Endothelial cell of umbilical vein (primary cell): ENCODE data around the gene ANAPC7. TPM values are rescaled to one million over a fixed set of nuclear protein-coding genes. Genes with fewer than 3 reads are reported as not detected.

ENCODE experiments used
- BruUV-seq: library from RNA; stranded (reverse); fragments of 400-500 nt; replicated peaks from 2 replicates; lab custom pipeline; 2021; lab: Mats Ljungman, UMichigan
- CTCF ChIA-PET: fragments of 300-600, 350-600 bp; sonication (Branson Sonifier 250); formaldehyde crosslinking; loops from one replicate; lab custom pipeline; 2021; ENCODE audit warnings: antibody characterized with exemption, inconsistent platforms; lab: Charles Lee
- POLR2A ChIA-PET: fragments of 300-600, 350-600 bp; sonication (Branson Sonifier 250); formaldehyde crosslinking; loops from one replicate; lab custom pipeline; 2021; ENCODE audit warnings: antibody characterized with exemption, inconsistent platforms; lab: Charles Lee
- DNase-seq: peaks from one replicate; pipeline ENCODE4 v3.0.0-alpha.2; 2011; ENCODE audit warnings: low read depth, low spot score
- FAIRE-seq: peaks from 2 replicates; lab custom pipeline; 2011; peaks lifted over from hg19 to GRCh38; lab: Jason Lieb, UNC
- H2AFZ ChIP-seq: 2 replicates; pipeline ENCODE4 v1.6.0; 2012; ENCODE audit warnings: low read depth, low read length, control low read depth, inconsistent platforms
- H3K27ac ChIP-seq: 2 replicates; pipeline ENCODE4 v1.5.1; 2011; ENCODE audit warnings: low read depth, mild to moderate bottlenecking, control low read depth, low read length, moderate library complexity; ENCODE audit not compliant: insufficient read depth
- H3K27me3 ChIP-seq, 2 experiments: 2 replicates each; pipeline versions ENCODE4 v1.6.0 to v1.6.1; 2011; ENCODE audit warnings: low read length in 2 of 2, mixed read lengths in 1 of 2; ENCODE audit not compliant: control insufficient read depth in 2 of 2, insufficient read depth in 2 of 2
- H3K36me3 ChIP-seq, 2 experiments: 2 replicates in 1 of 2; 3 replicates in 1 of 2; pipeline ENCODE4 v1.5.1; 2011; ENCODE audit warnings: low read length in 2 of 2, mild to moderate bottlenecking in 1 of 2, moderate library complexity in 1 of 2; ENCODE audit not compliant: control insufficient read depth in 2 of 2, insufficient read depth in 2 of 2; ENCODE audit errors: extremely low read depth in 1 of 2
- H3K4me1 ChIP-seq: 3 replicates; pipeline ENCODE4 v1.5.1; 2011; ENCODE audit warnings: mild to moderate bottlenecking, low read length; ENCODE audit not compliant: control insufficient read depth, insufficient read depth; ENCODE audit errors: extremely low read depth
- H3K4me2 ChIP-seq: 2 replicates; pipeline ENCODE4 v1.6.1; 2011; ENCODE audit warnings: low read length, control low read depth, mixed read lengths; ENCODE audit not compliant: insufficient read depth
- H3K4me3 ChIP-seq, 3 experiments: fragments of 200-600 bp in 1 of 3; sonication (generic), shearing (Covaris generic) in 1 of 3; replicated peaks in 1 of 3; 2 replicates each; pipeline ENCODE4 v1.5.1; 2011 to 2016; ENCODE audit warnings: control low read depth in 3 of 3, low read length in 3 of 3, mild to moderate bottlenecking in 2 of 3, inconsistent platforms in 1 of 3, low read depth in 1 of 3, moderate library complexity in 1 of 3; ENCODE audit not compliant: insufficient read depth in 1 of 3
- H3K79me2 ChIP-seq: 2 replicates; pipeline ENCODE4 v1.6.0; 2012; ENCODE audit warnings: low read length, inconsistent platforms; ENCODE audit not compliant: control insufficient read depth, insufficient read depth
- H3K9ac ChIP-seq: replicated peaks from 2 replicates; pipeline ENCODE3; 2011; ENCODE audit warnings: low read length, control low read depth; ENCODE audit not compliant: insufficient read depth; ENCODE audit errors: extremely low read depth
- H3K9me1 ChIP-seq: replicated peaks from 3 replicates; pipeline ENCODE4 v1.6.0; 2011; ENCODE audit warnings: mild to moderate bottlenecking, low read length; ENCODE audit not compliant: control insufficient read depth, insufficient read depth; ENCODE audit errors: extremely low read depth
- H3K9me3 ChIP-seq: replicated peaks from 2 replicates; pipeline ENCODE4 v1.5.1; 2012; ENCODE audit warnings: low read length, inconsistent platforms; ENCODE audit not compliant: control insufficient read depth, insufficient read depth
- H4K20me1 ChIP-seq: replicated peaks from 2 replicates; pipeline ENCODE3; 2011; ENCODE audit warnings: mild to moderate bottlenecking, low read length; ENCODE audit not compliant: control insufficient read depth, insufficient read depth; ENCODE audit errors: extremely low read depth
- EZH2 ChIP-seq: IDR thresholded peaks from 2 replicates; pipeline ENCODE4 v1.6.1; 2012; ENCODE audit warnings: borderline replicate concordance, low read depth, mild to moderate bottlenecking, moderate library complexity, low read length, inconsistent platforms; ENCODE audit not compliant: severe bottlenecking
- FOS ChIP-seq: IDR thresholded peaks from 2 replicates; pipeline ENCODE4 v1.6.1; 2011; ENCODE audit warnings: mild to moderate bottlenecking, low read length, moderate library complexity, borderline replicate concordance; ENCODE audit not compliant: insufficient read depth
- JUN ChIP-seq: IDR thresholded peaks from 2 replicates; pipeline ENCODE4 v1.6.1; 2011; ENCODE audit warnings: borderline replicate concordance, low read depth; ENCODE audit not compliant: insufficient read length, insufficient read depth
- MYC ChIP-seq: IDR thresholded peaks from one replicate; pipeline ENCODE4 v1.6.1; 2011; ENCODE audit warnings: mild to moderate bottlenecking, low read depth, low read length
- POLR2AphosphoS5 ChIP-seq: IDR thresholded peaks from 2 replicates; pipeline ENCODE4 v1.6.1; 2012; ENCODE audit warnings: low read depth, mild to moderate bottlenecking, control low read depth, low read length, moderate library complexity; ENCODE audit not compliant: insufficient read depth
- dilution Hi-C: fragments of 300-500 bp; cut with MboI; formaldehyde crosslinking; loops from one replicate; pipeline ENCODE4 v1.15.0; 2019; ENCODE audit warnings: low sequenced_read_pairs; ENCODE audit not compliant: extremely low pct_ligation_motif_present
- intact Hi-C: fragments of 100-400 bp; cut with micrococcal nuclease; formaldehyde crosslinking; loops from one replicate; pipeline ENCODE4 v1.10.0; 2022
- polyA plus RNA-seq, 4 experiments: library from polyadenylated mRNA; depleted of rRNA in 3 of 4; stranded (reverse) in 3 of 4; unstranded in 1 of 4; fragments of >200 nt; gene quantifications; 2 replicates each; pipeline versions ENCODE4 v1.2.1 to v1.2.3, GENCODE V29; 2011 to 2012; ENCODE audit warnings: missing spikeins in 1 of 4
- total RNA-seq: library from RNA; stranded (reverse); gene quantifications from 2 replicates; pipeline ENCODE4 v1.2.3, GENCODE V29; 2021
- TF ChIP-seq, protein P1 (sequence below), 2 donors: IDR thresholded peaks; 1 replicate in 1 of 2; 2 replicates in 1 of 2; pipeline ENCODE4 v1.5.1; 2011; ENCODE audit warnings: low read length in 2 of 2, mild to moderate bottlenecking in 2 of 2, moderate library complexity in 2 of 2, control low read depth in 1 of 2, inconsistent platforms in 1 of 2, low read depth in 1 of 2; ENCODE audit not compliant: insufficient read depth in 1 of 2; ENCODE audit errors: extremely low read depth in 1 of 2
- TF ChIP-seq, protein P2 (sequence below): IDR thresholded peaks from 2 replicates; pipeline ENCODE4 v1.6.1; 2011; ENCODE audit not compliant: insufficient read depth, insufficient read length

ANAPC7 gene
- total and polyA plus RNA-seq, 2 donors (not counting 3 experiments of a cell fraction or from before 2014, with no cell fraction given) = 54.2 to 89.0 TPM

DNA sequence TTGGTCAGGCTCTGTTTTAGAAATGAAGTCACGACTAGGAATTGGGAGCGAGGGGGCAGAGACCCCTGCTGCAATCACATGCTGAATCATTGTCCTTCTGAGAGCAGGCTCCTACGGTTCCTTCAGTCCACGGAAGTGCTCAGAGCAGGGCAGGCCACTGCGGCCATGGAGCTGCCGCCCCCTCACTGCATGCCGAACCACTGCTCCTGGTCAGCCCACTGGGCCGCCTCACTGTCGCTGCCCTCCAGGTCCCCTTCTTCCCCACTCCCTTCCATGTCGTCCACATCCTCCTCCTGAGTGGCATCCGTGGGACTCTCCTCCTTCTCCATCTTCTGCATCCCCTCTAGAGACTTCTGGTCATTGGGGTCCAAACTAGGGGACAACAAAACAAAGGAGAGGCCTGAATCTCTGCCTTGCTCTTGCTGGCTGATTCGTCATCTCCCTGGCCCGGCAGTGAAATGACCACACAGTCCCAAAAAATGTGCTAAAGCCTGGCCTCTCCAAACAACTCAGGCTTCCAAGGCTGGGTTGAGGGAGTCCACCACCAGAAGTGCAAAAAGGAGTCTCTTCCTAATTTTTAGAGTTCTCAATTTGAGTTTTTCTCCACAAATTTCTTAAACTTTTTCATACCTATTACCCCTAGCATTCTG lies 29.4 kb downstream of the ANAPC7 start:
- POLR2A ChIA-PET = no interaction called here
- no peaks in the 10 kb centered on the region for H3K9me3 ChIP-seq
- H3K27me3 ChIP-seq = no peaks in the 10 kb centered on the region
- no TSS peak for BruUV-seq
- intact Hi-C loops (no loop called here), dilution Hi-C loops (no loop called here)
- H3K9ac ChIP-seq = no peak overlapping the region
- DNase-seq (no peak), FAIRE-seq (no peak)
- H3K27ac ChIP-seq = no peak overlapping the region
- no peaks in the 10 kb centered on the region for H3K4me1 ChIP-seq
- H3K4me3 ChIP-seq = no peak overlapping the region
- H4K20me1 ChIP-seq = no peaks in the 10 kb centered on the region
- no peaks in the 10 kb centered on the region for H3K9me1 ChIP-seq
- H3K4me2 ChIP-seq = no peak overlapping the region
- no peaks in the 10 kb centered on the region for H3K79me2 ChIP-seq
- TF ChIP-seq JUN (no peak), MYC (no peak), FOS (no peak), EZH2 (no peak), POLR2AphosphoS5 (no peak)
- TF ChIP-seq, protein P1, sequence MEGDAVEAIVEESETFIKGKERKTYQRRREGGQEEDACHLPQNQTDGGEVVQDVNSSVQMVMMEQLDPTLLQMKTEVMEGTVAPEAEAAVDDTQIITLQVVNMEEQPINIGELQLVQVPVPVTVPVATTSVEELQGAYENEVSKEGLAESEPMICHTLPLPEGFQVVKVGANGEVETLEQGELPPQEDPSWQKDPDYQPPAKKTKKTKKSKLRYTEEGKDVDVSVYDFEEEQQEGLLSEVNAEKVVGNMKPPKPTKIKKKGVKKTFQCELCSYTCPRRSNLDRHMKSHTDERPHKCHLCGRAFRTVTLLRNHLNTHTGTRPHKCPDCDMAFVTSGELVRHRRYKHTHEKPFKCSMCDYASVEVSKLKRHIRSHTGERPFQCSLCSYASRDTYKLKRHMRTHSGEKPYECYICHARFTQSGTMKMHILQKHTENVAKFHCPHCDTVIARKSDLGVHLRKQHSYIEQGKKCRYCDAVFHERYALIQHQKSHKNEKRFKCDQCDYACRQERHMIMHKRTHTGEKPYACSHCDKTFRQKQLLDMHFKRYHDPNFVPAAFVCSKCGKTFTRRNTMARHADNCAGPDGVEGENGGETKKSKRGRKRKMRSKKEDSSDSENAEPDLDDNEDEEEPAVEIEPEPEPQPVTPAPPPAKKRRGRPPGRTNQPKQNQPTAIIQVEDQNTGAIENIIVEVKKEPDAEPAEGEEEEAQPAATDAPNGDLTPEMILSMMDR (IDR thresholded peaks at IDR 0.05; ENCODE audit: extremely low read depth in 1 of 2, insufficient read depth in 1 of 2, low read depth in 1 of 2, low read length in 2 of 2) = no peak
- TF ChIP-seq, protein P2, sequence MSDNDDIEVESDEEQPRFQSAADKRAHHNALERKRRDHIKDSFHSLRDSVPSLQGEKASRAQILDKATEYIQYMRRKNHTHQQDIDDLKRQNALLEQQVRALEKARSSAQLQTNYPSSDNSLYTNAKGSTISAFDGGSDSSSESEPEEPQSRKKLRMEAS = no peak
- no peak overlapping the region for H2AFZ ChIP-seq
- CTCF ChIA-PET = interaction anchor here (1.1 to 2.2 kb wide), 3 partner anchors 16 to 57 kb away, joined by 4 to 7 read pairs (median 6); no protein-coding TSS in a partner anchor
- H3K36me3 ChIP-seq = peaks cover 36 to 43% of the 10 kb centered on the region in 2 experiments
